OCI-LY1 (cell line): ENCODE data around the gene PCAT6.

Source experiments
- EZH2 ChIP-seq: fragments of 200-600 bp; sonication (generic), shearing (Covaris generic); IDR thresholded peaks from 2 replicates; pipeline ENCODE4 v1.8.0; 2017; ENCODE audit warnings: borderline replicate concordance, mixed run types, mild to moderate bottlenecking, antibody characterized with exemption, low read length, moderate library complexity, mixed read lengths
- TF ChIP-seq, protein P1 (sequence below): fragments of 200-600 bp; sonication (generic), shearing (Covaris generic); IDR thresholded peaks from 2 replicates; pipeline ENCODE4 v1.5.1; 2017; ENCODE audit warnings: mild to moderate bottlenecking, antibody characterized with exemption, low read length, moderate library complexity, mixed read lengths

DNA sequence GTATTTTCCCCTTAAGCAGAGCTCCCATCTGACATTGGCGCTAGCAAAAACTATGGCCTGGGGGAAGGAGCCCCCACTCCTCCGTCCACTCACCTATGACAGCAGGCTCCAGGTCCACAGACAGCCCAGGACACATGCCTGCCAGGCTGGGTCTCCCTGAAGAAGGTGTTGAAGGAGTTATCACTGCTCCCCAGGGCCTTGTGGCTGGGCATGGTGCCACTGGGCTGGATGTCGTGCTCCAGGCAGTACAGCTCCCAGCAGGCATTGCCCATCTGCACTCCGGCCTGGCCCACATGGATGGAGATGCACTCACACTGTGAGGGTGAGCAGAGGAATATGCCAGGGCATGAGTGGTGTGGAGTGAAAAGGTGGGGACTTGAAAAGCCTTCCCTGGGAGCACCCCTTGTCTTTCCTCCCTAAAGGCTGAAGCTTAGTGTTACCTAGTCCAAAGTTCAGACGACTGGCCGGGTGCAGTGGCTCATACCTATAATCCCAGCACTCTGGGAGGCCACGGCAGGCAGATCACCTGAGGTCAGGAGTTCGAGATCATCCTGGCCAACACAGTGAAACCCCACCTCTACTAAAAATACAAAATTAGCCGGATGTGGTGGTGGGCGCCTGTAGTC is 48.1 kb downstream of the PCAT6 start:
- TF ChIP-seq, protein P1, sequence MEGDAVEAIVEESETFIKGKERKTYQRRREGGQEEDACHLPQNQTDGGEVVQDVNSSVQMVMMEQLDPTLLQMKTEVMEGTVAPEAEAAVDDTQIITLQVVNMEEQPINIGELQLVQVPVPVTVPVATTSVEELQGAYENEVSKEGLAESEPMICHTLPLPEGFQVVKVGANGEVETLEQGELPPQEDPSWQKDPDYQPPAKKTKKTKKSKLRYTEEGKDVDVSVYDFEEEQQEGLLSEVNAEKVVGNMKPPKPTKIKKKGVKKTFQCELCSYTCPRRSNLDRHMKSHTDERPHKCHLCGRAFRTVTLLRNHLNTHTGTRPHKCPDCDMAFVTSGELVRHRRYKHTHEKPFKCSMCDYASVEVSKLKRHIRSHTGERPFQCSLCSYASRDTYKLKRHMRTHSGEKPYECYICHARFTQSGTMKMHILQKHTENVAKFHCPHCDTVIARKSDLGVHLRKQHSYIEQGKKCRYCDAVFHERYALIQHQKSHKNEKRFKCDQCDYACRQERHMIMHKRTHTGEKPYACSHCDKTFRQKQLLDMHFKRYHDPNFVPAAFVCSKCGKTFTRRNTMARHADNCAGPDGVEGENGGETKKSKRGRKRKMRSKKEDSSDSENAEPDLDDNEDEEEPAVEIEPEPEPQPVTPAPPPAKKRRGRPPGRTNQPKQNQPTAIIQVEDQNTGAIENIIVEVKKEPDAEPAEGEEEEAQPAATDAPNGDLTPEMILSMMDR = no peak
- TF ChIP-seq EZH2 = no peak
